C4-2B (cell line): Measurements from ENCODE around the gene C1QTNF1.
A peak's percentile ranks its signal among the peaks of the same experiment; 100 is the strongest.

Source experiments
- H3K27ac ChIP-seq: fragments of 450-650 bp; 2 replicates; pipeline ENCODE4 v1.5.1; 2017
- ZFX ChIP-seq: fragments of 450-650 bp; IDR thresholded peaks from 2 replicates; pipeline ENCODE4 v1.6.1; 2017
- TF ChIP-seq, protein P1 (sequence below): fragments of 450-650 bp; conservative IDR thresholded peaks from 2 replicates; pipeline ENCODE4 v1.5.1; 2017; ENCODE audit warnings: mild to moderate bottlenecking

Gene C1QTNF1

DNA sequence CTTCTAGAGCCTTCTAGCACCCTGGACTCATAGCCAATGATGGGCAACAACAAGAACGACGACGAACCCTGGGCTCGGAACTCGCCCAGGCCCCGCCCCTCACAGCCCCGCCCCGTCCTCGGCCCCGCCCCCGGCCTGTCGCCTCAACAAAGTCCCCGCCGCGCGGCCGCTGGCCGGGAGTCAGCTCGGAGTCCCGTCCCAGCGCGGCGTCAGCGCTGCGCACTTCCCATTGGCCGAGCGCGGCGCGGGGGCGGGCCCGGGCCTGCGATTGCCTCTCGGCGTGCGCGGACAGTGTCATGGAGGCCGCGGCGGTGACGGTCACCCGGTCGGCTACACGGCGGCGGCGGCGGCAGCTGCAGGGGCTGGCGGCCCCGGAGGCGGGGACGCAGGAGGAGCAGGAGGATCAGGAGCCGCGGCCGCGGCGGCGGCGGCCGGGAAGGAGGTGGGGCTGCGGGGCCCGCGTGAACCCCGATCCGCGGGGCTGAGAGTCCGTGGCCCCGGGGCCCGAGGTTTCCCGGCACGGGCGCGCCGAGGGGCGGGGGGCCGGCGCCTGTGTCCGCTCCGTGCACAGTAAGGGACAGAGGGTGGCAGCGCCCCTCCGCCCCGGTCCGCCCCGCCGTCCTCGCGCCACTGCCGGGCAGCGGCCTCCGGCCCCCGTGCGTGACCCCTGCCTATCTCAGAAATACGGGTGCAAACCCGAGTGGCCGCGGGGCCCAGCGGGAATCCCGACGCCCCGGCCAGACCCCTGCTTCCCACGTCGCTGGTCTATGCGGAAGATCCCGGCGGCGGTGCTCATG is 50.9 kb downstream of the C1QTNF1 start, which contains the start of gene ENGASE:
Gene ENGASE (plus strand): TSS at position 176 of the 797 bp plus-strand sequence. CDS start 121 bp downstream, at position 297.
- peak within 1 kb of the TSS; percentile 85 for H3K27ac ChIP-seq
- TF ChIP-seq ZFX, result peak; percentile 84; the same call in 1 of the 2 replicates
- TF ChIP-seq, protein P1, sequence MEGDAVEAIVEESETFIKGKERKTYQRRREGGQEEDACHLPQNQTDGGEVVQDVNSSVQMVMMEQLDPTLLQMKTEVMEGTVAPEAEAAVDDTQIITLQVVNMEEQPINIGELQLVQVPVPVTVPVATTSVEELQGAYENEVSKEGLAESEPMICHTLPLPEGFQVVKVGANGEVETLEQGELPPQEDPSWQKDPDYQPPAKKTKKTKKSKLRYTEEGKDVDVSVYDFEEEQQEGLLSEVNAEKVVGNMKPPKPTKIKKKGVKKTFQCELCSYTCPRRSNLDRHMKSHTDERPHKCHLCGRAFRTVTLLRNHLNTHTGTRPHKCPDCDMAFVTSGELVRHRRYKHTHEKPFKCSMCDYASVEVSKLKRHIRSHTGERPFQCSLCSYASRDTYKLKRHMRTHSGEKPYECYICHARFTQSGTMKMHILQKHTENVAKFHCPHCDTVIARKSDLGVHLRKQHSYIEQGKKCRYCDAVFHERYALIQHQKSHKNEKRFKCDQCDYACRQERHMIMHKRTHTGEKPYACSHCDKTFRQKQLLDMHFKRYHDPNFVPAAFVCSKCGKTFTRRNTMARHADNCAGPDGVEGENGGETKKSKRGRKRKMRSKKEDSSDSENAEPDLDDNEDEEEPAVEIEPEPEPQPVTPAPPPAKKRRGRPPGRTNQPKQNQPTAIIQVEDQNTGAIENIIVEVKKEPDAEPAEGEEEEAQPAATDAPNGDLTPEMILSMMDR, result no peak

DNA sequence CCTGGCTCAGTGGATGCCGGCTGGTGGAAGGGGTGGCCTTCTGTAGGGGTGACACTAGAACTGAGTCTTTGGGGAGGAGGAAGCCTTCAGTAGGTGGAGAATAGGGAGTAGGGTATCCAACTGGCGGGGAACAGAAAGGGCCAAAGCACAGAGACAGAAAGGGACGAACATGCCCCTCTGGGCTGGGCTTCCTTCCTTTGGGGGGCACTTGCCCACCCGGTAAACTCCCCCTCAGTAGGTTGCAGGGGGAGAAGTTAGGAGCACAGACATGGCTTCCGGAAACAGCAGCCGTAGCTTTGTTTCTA is 51.4 kb downstream of the C1QTNF1 start:
- peak overlapping the region; percentile 85 for H3K27ac ChIP-seq
- TF ChIP-seq, protein P1, result no peak
- TF ChIP-seq ZFX, result no peak

DNA sequence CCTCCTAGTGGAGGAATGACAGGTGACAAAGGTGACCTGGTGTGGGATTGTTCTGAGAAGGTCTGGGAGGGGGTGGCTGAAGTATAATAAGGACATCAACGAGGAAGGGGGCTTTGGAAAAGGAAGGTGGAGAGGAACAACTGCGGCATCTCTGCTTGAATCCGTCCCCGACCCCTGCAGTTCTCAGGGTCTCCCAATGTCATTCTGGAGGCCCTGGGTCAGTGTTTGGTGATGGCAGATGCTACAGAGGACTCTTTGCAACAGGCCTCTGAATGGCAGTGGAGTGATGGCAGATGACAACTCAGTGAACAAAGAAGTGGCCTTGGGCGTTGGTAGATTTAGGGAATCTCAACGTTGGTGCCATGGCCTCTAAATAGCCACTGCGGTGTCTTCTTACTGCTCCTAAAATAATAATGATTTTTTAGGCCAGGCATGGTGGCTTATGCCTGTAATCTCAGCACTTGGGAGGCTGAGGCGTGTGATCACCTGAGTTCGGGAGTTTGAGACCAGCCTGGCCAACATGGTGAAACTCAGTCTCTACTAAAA is 52.0 kb downstream of the C1QTNF1 start:
- TF ChIP-seq ZFX, result no peak
- TF ChIP-seq, protein P1, result no peak
- peak overlapping the region; percentile 85 for H3K27ac ChIP-seq

GRCh38 chr17:79077587-79077986 is 53.6 kb downstream of the C1QTNF1 start:
- no peak for TF ChIP-seq ZFX
- TF ChIP-seq, protein P1, result no peak

GRCh38 chr17:79078476-79079190 is 54.7 kb downstream of the C1QTNF1 start:
- no peak overlapping the region for H3K27ac ChIP-seq
- no peak for TF ChIP-seq ZFX
- TF ChIP-seq, protein P1, result no peak

More at GRCh38 chr17:79077587-79077986, 53.6 kb downstream of the C1QTNF1 start:
- no peak overlapping the region for H3K27ac ChIP-seq

DNA sequence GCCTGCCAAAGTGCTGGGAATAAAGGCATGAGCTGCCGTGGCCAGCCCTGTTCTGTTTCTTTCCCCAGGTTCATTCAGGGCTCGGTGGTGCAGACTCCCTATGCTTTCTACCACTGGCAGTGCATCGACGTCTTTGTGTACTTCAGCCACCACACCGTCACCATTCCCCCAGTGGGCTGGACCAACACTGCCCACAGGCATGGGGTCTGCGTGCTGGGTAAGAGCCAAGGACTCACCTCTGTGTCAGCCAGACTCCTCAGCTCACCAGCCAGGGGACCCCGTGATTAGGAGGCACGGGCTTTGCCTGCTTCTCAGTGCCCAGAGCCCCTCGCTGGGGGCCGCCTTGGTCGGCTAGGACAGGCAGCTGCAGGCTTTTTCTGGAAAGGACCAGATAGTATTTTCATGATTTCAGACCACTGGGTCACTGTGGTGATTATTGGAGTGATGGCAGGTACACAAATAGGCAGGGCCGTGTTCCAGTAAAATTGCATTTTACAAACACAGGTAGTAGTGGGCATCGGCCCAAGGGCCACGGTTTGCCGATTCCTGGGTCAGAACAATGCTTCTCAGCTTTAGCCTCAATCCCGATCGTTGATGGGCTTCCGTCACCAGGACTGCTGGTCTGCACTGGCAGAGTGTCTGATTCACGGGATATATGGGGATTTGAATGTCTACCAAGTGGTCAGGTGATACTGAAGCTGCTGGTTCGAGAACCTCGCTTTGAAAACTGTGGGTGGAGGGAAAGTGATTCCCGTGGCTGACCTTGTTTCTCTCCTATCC is 55.6 kb downstream of the C1QTNF1 start:
- no peak overlapping the region for H3K27ac ChIP-seq
- no peak for TF ChIP-seq ZFX
- TF ChIP-seq, protein P1, result no peak
